SK-N-SH (cell line): ENCODE results near the gene TUBA4A. TPM values are rescaled to one million over a fixed set of nuclear protein-coding genes. Genes with fewer than 3 reads are reported as not detected.

Experiments used
- CTCF ChIA-PET: fragments of 300-600, 350-600 bp; formaldehyde crosslinking; extraction: SDS; loops from one replicate; lab custom pipeline; 2021; lab: Yijun Ruan, JAX
- POLR2A ChIA-PET: fragments of 350-600 bp; sonication (Branson Sonifier 250); formaldehyde crosslinking; extraction: SDS; loops from one replicate; lab custom pipeline; 2020; ENCODE audit warnings: antibody characterized with exemption, inconsistent platforms; lab: Yijun Ruan, JAX
- DNase-seq: peaks from one replicate; pipeline ENCODE4 v3.0.0; 2012
- H2AFZ ChIP-seq: fragments of 200-600 bp; sonication (generic); 2 replicates; pipeline ENCODE4 v1.8.1; 2016; ENCODE audit warnings: antibody characterized with exemption, mild to moderate bottlenecking, low read depth
- H3F3A ChIP-seq: fragments of 200-600 bp; sonication (generic); replicated peaks from 2 replicates; pipeline ENCODE3; 2016; ENCODE audit warnings: antibody characterized with exemption, mild to moderate bottlenecking; ENCODE audit not compliant: insufficient read depth
- H3K27ac ChIP-seq, 2 experiments: fragments of 200-500 bp in 1 of 2; fragments of 200-600 bp in 1 of 2; sonication (Bioruptor generic) in 1 of 2; sonication (generic), shearing (Covaris generic) in 1 of 2; 2 replicates each; pipeline versions ENCODE4 v1.5.1 to v1.6.1; 2014 to 2016; ENCODE audit warnings: low read depth in 2 of 2, inconsistent platforms in 1 of 2, low read length in 1 of 2, mild to moderate bottlenecking in 1 of 2, mixed read lengths in 1 of 2
- H3K27me3 ChIP-seq: fragments of 200-600 bp; sonication (generic), shearing (Covaris generic); 2 replicates; pipeline ENCODE4 v1.6.1; 2016; ENCODE audit warnings: mixed run types; ENCODE audit not compliant: insufficient read depth
- H3K36me3 ChIP-seq, 2 experiments: fragments of 200-500 bp in 1 of 2; fragments of 200-600 bp in 1 of 2; sonication (Bioruptor generic) in 1 of 2; sonication (generic) in 1 of 2; replicated peaks in 1 of 2; 2 replicates each; pipeline versions ENCODE3 to v1.5.1; 2014 to 2016; ENCODE audit warnings: low read length in 1 of 2, mild to moderate bottlenecking in 1 of 2; ENCODE audit not compliant: insufficient read depth in 2 of 2, control insufficient read depth in 1 of 2
- H3K4me1 ChIP-seq, 2 experiments: fragments of 200-500 bp in 1 of 2; fragments of 200-600 bp in 1 of 2; sonication (Bioruptor generic) in 1 of 2; sonication (generic), shearing (Covaris generic) in 1 of 2; 2 replicates each; pipeline versions ENCODE4 v1.5.1 to v1.6.1; 2014 to 2016; ENCODE audit warnings: low read depth in 1 of 2, low read length in 1 of 2, mixed run types in 1 of 2; ENCODE audit not compliant: insufficient read depth in 2 of 2, control insufficient read depth in 1 of 2
- H3K4me2 ChIP-seq: fragments of 200-600 bp; sonication (generic), shearing (Covaris generic); 2 replicates; pipeline ENCODE4 v1.6.1; 2017; ENCODE audit warnings: mixed run types
- H3K4me3 ChIP-seq, 2 experiments: fragments of 200-500 bp in 1 of 2; fragments of 200-600 bp in 1 of 2; sonication (Bioruptor generic) in 1 of 2; sonication (generic), shearing (Covaris generic) in 1 of 2; 2 replicates each; pipeline versions ENCODE4 v1.5.1 to v1.8.1; 2014 to 2016; ENCODE audit warnings: low read depth in 2 of 2, inconsistent platforms in 1 of 2, low read length in 1 of 2, mild to moderate bottlenecking in 1 of 2, mixed read lengths in 1 of 2, moderate library complexity in 1 of 2
- H3K79me2 ChIP-seq: fragments of 200-600 bp; sonication (generic); 2 replicates; pipeline ENCODE4 v1.8.1; 2017; ENCODE audit warnings: mild to moderate bottlenecking; ENCODE audit not compliant: insufficient read depth
- H3K9ac ChIP-seq: fragments of 200-600 bp; sonication (generic); 2 replicates; pipeline ENCODE4 v1.6.1; 2017; ENCODE audit warnings: mixed run types
- H3K9me2 ChIP-seq: fragments of 200-600 bp; sonication (generic); 2 replicates; pipeline ENCODE4 v1.6.1; 2017; ENCODE audit warnings: mixed run types
- H3K9me3 ChIP-seq: fragments of 200-600 bp; sonication (generic); 2 replicates; pipeline ENCODE4 v1.6.1; 2017; ENCODE audit warnings: mixed run types, mild to moderate bottlenecking, moderate library complexity
- H4K20me1 ChIP-seq: fragments of 200-600 bp; sonication (generic); 2 replicates; pipeline ENCODE4 v1.6.1; 2017; ENCODE audit warnings: mild to moderate bottlenecking, mixed run types; ENCODE audit not compliant: insufficient read depth
- EZH2phosphoT487 ChIP-seq: fragments of 200-600 bp; sonication (generic); IDR thresholded peaks from 2 replicates; pipeline ENCODE4 v1.6.1; 2017; ENCODE audit warnings: low read depth, mixed run types, mild to moderate bottlenecking, antibody characterized with exemption, moderate library complexity, borderline replicate concordance
- NFIC ChIP-seq: IDR thresholded peaks from 2 replicates; pipeline ENCODE4 v1.4.0; 2012; ENCODE audit warnings: borderline replicate concordance
- SIN3A ChIP-seq: IDR thresholded peaks from 2 replicates; pipeline ENCODE4 v1.6.1; 2012; ENCODE audit warnings: low read depth, mild to moderate bottlenecking, low read length, moderate library complexity, borderline replicate concordance
- TAF1 ChIP-seq: IDR thresholded peaks from 2 replicates; pipeline ENCODE4 v1.6.1; 2012; ENCODE audit warnings: low read depth, mild to moderate bottlenecking, low read length, moderate library complexity, borderline replicate concordance
- TCF12 ChIP-seq: IDR thresholded peaks from 2 replicates; pipeline ENCODE4 v1.4.0; 2012
- WGBS: methylation state at CpG from one replicate; pipeline ENCODE4 v1.1.6; 2017; ENCODE audit warnings: low lambda C conversion rate; 5-methylcytosine and 5-hydroxymethylcytosine counted together
- polyA plus RNA-seq, 3 experiments: library from polyadenylated mRNA; depleted of rRNA; stranded (reverse); fragments of >200 nt; gene quantifications; 2 replicates each; pipeline ENCODE4 v1.2.3, GENCODE V29; 2012
- TF ChIP-seq, protein P1 (sequence below): fragments of 150-350 bp; IDR thresholded peaks from 2 replicates; pipeline ENCODE4 v1.6.1; 2017; ENCODE audit warnings: antibody characterized with exemption, low read length, low read depth, borderline replicate concordance
- TF ChIP-seq, protein P2 (sequence below): IDR thresholded peaks from 2 replicates; pipeline ENCODE4 v1.4.0; 2012; ENCODE audit warnings: low read depth

Gene TUBA4A
- polyA plus RNA-seq, 1 of the 3 experiments (the other 2 are of a cell fraction) = 6.2 TPM

DNA sequence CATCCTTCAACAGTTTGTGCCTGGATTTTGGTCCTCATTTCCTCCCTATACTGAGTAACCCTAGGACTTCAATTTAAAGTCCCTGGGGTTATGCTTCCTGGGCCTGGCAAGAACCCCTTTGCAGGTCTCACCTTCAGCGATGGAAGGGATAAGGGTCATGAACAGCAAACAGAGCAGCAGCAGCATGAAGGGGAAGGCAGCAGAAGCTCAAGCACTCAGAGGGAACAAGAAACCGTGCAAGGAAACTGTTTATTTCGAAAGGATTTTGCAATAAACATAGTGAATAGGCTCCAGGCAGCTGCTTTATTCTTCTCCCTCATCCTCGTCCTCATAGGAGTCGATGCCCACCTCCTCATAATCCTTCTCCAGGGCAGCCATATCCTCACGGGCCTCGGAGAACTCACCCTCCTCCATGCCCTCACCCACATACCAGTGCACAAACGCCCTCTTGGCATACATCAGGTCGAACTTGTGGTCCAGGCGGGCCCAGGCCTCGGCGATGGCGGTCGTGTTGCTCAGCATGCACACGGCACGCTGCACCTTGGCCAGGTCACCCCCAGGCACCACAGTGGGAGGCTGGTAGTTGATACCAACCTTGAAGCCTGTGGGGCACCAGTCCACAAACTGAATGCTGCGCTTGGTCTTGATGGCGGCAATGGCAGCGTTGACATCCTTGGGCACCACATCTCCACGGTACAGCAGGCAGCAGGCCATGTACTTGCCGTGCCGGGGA is 3.5 kb downstream of the TUBA4A start:
- H4K20me1 ChIP-seq = no peaks in the 10 kb centered on the region
- no peak overlapping the region for H3K9ac ChIP-seq
- peaks cover 20% of the 10 kb centered on the region for H3K79me2 ChIP-seq
- no peak for DNase-seq
- peak overlapping the region; percentile 14 to 56; a peak in 2 of 4 replicates for H3K27ac ChIP-seq
- H3K9me3 ChIP-seq = no peaks in the 10 kb centered on the region
- ChIA-PET POLR2A (interaction anchor here (1.5 kb wide), 1 partner anchor 20 kb away, joined by 6 read pairs; the partner anchor contains the start of genes ANKZF1 and ATG9A), CTCF (interaction anchor here (0.8 to 3.5 kb wide), 5 partner anchors 28 to 220 kb away, joined by 3 to 19 read pairs (median 3); partner anchors contain the start of gene DNAJB2)
- H3F3A ChIP-seq = peaks cover 19% of the 10 kb centered on the region
- TF ChIP-seq NFIC (no peak), EZH2phosphoT487 (no peak), SIN3A (no peak), TCF12 (no peak)
- TF ChIP-seq, protein P1, sequence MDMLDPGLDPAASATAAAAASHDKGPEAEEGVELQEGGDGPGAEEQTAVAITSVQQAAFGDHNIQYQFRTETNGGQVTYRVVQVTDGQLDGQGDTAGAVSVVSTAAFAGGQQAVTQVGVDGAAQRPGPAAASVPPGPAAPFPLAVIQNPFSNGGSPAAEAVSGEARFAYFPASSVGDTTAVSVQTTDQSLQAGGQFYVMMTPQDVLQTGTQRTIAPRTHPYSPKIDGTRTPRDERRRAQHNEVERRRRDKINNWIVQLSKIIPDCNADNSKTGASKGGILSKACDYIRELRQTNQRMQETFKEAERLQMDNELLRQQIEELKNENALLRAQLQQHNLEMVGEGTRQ = no peak
- no peaks in the 10 kb centered on the region for H3K9me2 ChIP-seq
- no peak overlapping the region for H2AFZ ChIP-seq
- H3K36me3 ChIP-seq = peaks cover 6 to 16% of the 10 kb centered on the region in 2 experiments
- WGBS = 72% methylated on average over 8 of the region's 22 CpGs
- H3K4me3 ChIP-seq = no peak overlapping the region
- H3K4me1 ChIP-seq = peaks cover 19 to 36% of the 10 kb centered on the region in 2 experiments
- peak overlapping the region; percentile 34; the same call in 1 of the 2 replicates for H3K4me2 ChIP-seq
- H3K27me3 ChIP-seq = peaks cover 16% of the 10 kb centered on the region; the same call in 1 of the 2 replicates

DNA sequence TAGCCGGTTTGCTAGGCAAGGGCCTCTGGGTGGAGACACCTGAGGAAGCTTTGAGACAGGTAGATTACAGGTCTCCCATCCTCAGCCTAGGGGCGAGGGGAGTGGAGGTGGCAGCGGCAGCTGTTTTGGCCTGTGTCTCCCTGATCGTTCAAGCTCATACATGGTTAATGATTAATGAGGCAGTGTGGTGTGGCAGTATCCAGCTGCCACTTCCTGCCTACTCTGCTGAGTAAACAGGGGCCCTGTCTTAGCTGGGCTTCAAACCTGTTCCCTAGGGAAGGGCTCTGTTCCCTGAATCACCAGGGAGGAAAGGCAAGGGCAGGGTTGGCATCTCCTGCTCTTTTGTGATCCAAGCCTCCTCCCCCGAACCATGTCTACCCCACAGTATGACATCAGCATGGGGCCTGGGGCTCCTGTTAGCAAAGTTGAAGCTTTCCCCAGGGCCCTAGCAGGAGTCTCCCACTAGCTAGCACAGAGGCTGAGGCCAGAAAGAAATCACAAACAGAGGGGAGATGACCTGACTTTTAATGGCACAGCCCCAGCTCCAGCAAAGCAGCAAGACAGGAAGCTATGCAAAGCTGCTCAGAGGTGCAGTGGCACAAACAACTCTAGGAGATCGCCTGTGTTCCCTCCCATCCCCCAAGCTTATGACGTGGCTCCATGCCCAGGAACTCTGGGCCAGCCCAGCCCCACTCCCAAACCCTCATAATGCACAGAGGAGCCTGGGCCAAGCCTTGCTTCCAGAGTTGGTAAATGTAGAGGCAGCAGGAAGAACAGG is 4.3 kb downstream of the TUBA4A start:
- TF ChIP-seq TAF1 = no peak
- TF ChIP-seq, protein P2, sequence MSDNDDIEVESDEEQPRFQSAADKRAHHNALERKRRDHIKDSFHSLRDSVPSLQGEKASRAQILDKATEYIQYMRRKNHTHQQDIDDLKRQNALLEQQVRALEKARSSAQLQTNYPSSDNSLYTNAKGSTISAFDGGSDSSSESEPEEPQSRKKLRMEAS = 0 out of 2 replicates have a peak, but pooled peaks have one; percentile 8
- Histone ChIP-seq H3K27ac (peak overlapping the region; percentile 25 to 56; a peak in 3 of 4 replicates), H3K36me3 (peaks cover 6 to 16% of the 10 kb centered on the region in 2 experiments), H3K9me3 (no peaks in the 10 kb centered on the region), H3K79me2 (peaks cover 20% of the 10 kb centered on the region), H2AFZ (no peak overlapping the region), H3K4me2 (peak overlapping the region; percentile 34; the same call in 1 of the 2 replicates), H3F3A (peaks cover 19% of the 10 kb centered on the region), H3K9ac (no peak overlapping the region; the same call in 1 of the 2 replicates), H3K27me3 (peaks cover 8% of the 10 kb centered on the region; the same call in 1 of the 2 replicates), H3K4me3 (no peak overlapping the region), H3K4me1 (peaks cover 19 to 37% of the 10 kb centered on the region in 2 experiments), H4K20me1 (no peaks in the 10 kb centered on the region), H3K9me2 (no peaks in the 10 kb centered on the region)
- no peak for DNase-seq
- ChIA-PET POLR2A (interaction anchor here (0.6 to 1.5 kb wide), 3 partner anchors 19 to 1032 kb away, joined by 3 to 6 read pairs (median 3); partner anchors contain the start of genes ANKZF1 and ATG9A), CTCF (interaction anchor here (0.8 to 3.5 kb wide), 9 partner anchors 19 to 220 kb away, joined by 3 to 19 read pairs (median 4); partner anchors contain the start of gene DNAJB2)
- 31% methylated on average over 7 of the region's 7 CpGs for WGBS
